GM08714 (cell line): ENCODE results near the gene ERC2.

ENCODE experiments used
- H3K4me3 ChIP-seq: fragments of 200-500 bp; sonication (Bioruptor generic); 2 replicates; pipeline ENCODE4 v1.5.1; 2014; ENCODE audit warnings: mild to moderate bottlenecking, low read length, inconsistent platforms
- ZNF274 ChIP-seq: IDR thresholded peaks from 2 replicates; pipeline ENCODE4 v1.6.1; 2012; ENCODE audit warnings: mild to moderate bottlenecking, low read depth, low read length

The ERC2 gene

GRCh38 chr3:55592572-55592971, 875.7 kb downstream of the ERC2 start:
- no peak for TF ChIP-seq ZNF274
- no peak overlapping the region for H3K4me3 ChIP-seq

GRCh38 chr3:55591888-55592287, 876.4 kb downstream of the ERC2 start:
- no peak overlapping the region for H3K4me3 ChIP-seq
- no peak for TF ChIP-seq ZNF274

- TF ChIP-seq ZNF274, result no peak
- H3K4me3 ChIP-seq, result no peak overlapping the region
Measured at GRCh38 chr3:55588146-55588765, 880.0 kb downstream of the ERC2 start.

- TF ChIP-seq ZNF274, result no peak
- H3K4me3 ChIP-seq, result no peak overlapping the region
Measured at GRCh38 chr3:55585856-55586255, 882.4 kb downstream of the ERC2 start.

GRCh38 chr3:55584716-55585368, 883.4 kb downstream of the ERC2 start:
- H3K4me3 ChIP-seq, result no peak overlapping the region
- TF ChIP-seq ZNF274, result no peak

- TF ChIP-seq ZNF274, result no peak
- no peak overlapping the region for H3K4me3 ChIP-seq
Measured at GRCh38 chr3:55584030-55584429, 884.2 kb downstream of the ERC2 start.

- no peak overlapping the region for H3K4me3 ChIP-seq
Measured at GRCh38 chr3:55583475-55583874, 884.8 kb downstream of the ERC2 start.

GRCh38 chr3:55579496-55579895, 888.8 kb downstream of the ERC2 start:
- TF ChIP-seq ZNF274, result no peak
- H3K4me3 ChIP-seq, result no peak overlapping the region

More at GRCh38 chr3:55583475-55583874, 884.8 kb downstream of the ERC2 start:
- no peak for TF ChIP-seq ZNF274

GRCh38 chr3:55576621-55577388, 891.5 kb downstream of the ERC2 start:
- H3K4me3 ChIP-seq, result no peak overlapping the region
- no peak for TF ChIP-seq ZNF274

GRCh38 chr3:55574671-55575070, 893.6 kb downstream of the ERC2 start:
- TF ChIP-seq ZNF274, result no peak
- no peak overlapping the region for H3K4me3 ChIP-seq

- no peak for TF ChIP-seq ZNF274
- H3K4me3 ChIP-seq, result no peak overlapping the region
Measured at GRCh38 chr3:55572816-55573215, 895.5 kb downstream of the ERC2 start.

GRCh38 chr3:55571913-55572312, 896.4 kb downstream of the ERC2 start:
- TF ChIP-seq ZNF274, result no peak
- no peak overlapping the region for H3K4me3 ChIP-seq

- no peak overlapping the region for H3K4me3 ChIP-seq
- TF ChIP-seq ZNF274, result no peak
Measured at GRCh38 chr3:55571216-55571813, 897.0 kb downstream of the ERC2 start.

- no peak overlapping the region for H3K4me3 ChIP-seq
Measured at GRCh38 chr3:55570271-55570711, 898.0 kb downstream of the ERC2 start.

More at GRCh38 chr3:55570271-55570711, 898.0 kb downstream of the ERC2 start:
- no peak for TF ChIP-seq ZNF274
